K562 (cell line): ENCODE data around the gene GALNS. TPM values are rescaled to one million over a fixed set of nuclear protein-coding genes. Genes with fewer than 3 reads are reported as not detected.

Experiments
- CAMTA2 ChIP-seq: fragments of 250-450 bp; sonication (Bioruptor Pico); conservative IDR thresholded peaks from 2 replicates; pipeline ENCODE4 v1.5.1; 2022
- E2F1 ChIP-seq: sonication (generic); formaldehyde crosslinking; IDR thresholded peaks from 2 replicates; pipeline ENCODE4 v1.8.1; 2023; ENCODE audit warnings: mild to moderate bottlenecking, missing genetic modification reagents, moderate library complexity
- ETV5 ChIP-seq: sonication (generic); formaldehyde crosslinking; IDR thresholded peaks from 2 replicates; pipeline ENCODE4 v1.4.0; 2020; ENCODE audit warnings: low read depth, mild to moderate bottlenecking, missing genetic modification reagents
- FUS ChIP-seq: fragments of 200-400 bp; formaldehyde crosslinking; optimal IDR thresholded peaks from 2 replicates; pipeline ENCODE3; 2017; ENCODE audit warnings: low read depth, low read length
- HMGN3 ChIP-seq: IDR thresholded peaks from 2 replicates; pipeline ENCODE4 v1.6.1; 2011; ENCODE audit warnings: borderline replicate concordance, low read depth, mild to moderate bottlenecking, mixed read lengths, low read length; ENCODE audit not compliant: insufficient read length; ENCODE audit errors: extremely low read depth
- POLR2A ChIP-seq: fragments of 450-650 bp; conservative IDR thresholded peaks from 2 replicates; pipeline ENCODE4 v1.6.1; 2016
- POLR2AphosphoS2 ChIP-seq: IDR thresholded peaks from 2 replicates; pipeline ENCODE4 v1.6.1; 2012; ENCODE audit warnings: low read length, improper control_type of control experiment
- POLR2AphosphoS5 ChIP-seq: IDR thresholded peaks from 2 replicates; pipeline ENCODE4 v1.6.1; 2011; ENCODE audit warnings: mild to moderate bottlenecking, low read depth, low read length, moderate library complexity; ENCODE audit not compliant: control insufficient read depth, insufficient read depth
- POLR3A ChIP-seq: IDR thresholded peaks from 2 replicates; pipeline ENCODE4 v1.6.1; 2011; ENCODE audit warnings: borderline replicate concordance, mild to moderate bottlenecking, moderate library complexity; ENCODE audit not compliant: insufficient read length, insufficient read depth; ENCODE audit errors: extremely low read depth
- RBFOX2 ChIP-seq: fragments of 200-400 bp; formaldehyde crosslinking; IDR thresholded peaks from 2 replicates; pipeline ENCODE4 v1.6.1; 2017; ENCODE audit warnings: low read depth, mild to moderate bottlenecking, low read length, moderate library complexity
- SIN3A ChIP-seq, 2 experiments: fragments of 150-350 bp in 1 of 2; IDR thresholded peaks; 2 replicates each; pipeline ENCODE4 v1.6.1; 2011 to 2016; ENCODE audit warnings: borderline replicate concordance in 2 of 2, low read depth in 2 of 2, low read length in 2 of 2, mild to moderate bottlenecking in 2 of 2, moderate library complexity in 2 of 2; ENCODE audit not compliant: control insufficient read depth in 1 of 2
- SUPT5H ChIP-seq: fragments of 450-650 bp; IDR thresholded peaks from 2 replicates; pipeline ENCODE4 v1.6.1; 2016
- ZBED1 ChIP-seq: IDR thresholded peaks from 2 replicates; pipeline ENCODE4 v1.6.1; 2014
- ZFP1 ChIP-seq: fragments of 450-650 bp; formaldehyde crosslinking; IDR thresholded peaks from 2 replicates; pipeline ENCODE4 v1.4.0; 2020; ENCODE audit warnings: mild to moderate bottlenecking, mixed read lengths
- ZNF354B ChIP-seq: fragments of 250-450 bp; sonication (Bioruptor Pico); IDR thresholded peaks from 2 replicates; pipeline ENCODE4 v1.4.0; 2020
- polyA plus RNA-seq, 8 experiments: library from polyadenylated mRNA; depleted of rRNA in 4 of 8; stranded (reverse) in 5 of 8; unstranded in 3 of 8; fragments of >200 nt; fragmentation: Nextera tagmentation in 2 of 8; fragmentation: Illumina TruSeq in 1 of 8; extraction: Ambion mirVana in 2 of 8; extraction: Trizol in 1 of 8; gene quantifications; 2 replicates each; pipeline versions ENCODE4 v1.2.1 to v1.2.3, GENCODE V29; 2011 to 2014; ENCODE audit warnings: inconsistent platforms in 1 of 8, missing spikeins in 1 of 8
- total RNA-seq, 7 experiments: library from RNA; depleted of rRNA in 6 of 7; stranded (reverse); fragments of >200 nt in 6 of 7; fragmentation: Illumina TruSeq in 2 of 7; extraction: Trizol in 2 of 7; gene quantifications; 2 replicates each; pipeline versions ENCODE4 v1.2.1 to v1.2.3, GENCODE V29; 2011 to 2021; ENCODE audit warnings: low replicate concordance in 1 of 7

The GALNS gene
- total and polyA plus RNA-seq, 9 of the 15 experiments (the other 6 are each of a cell fraction or from before 2014, with no cell fraction given): 0.38 to 13.2 (median 4.3) TPM

- TF ChIP-seq HMGN3 (peak; percentile 58), ZBED1 (peak; percentile 74), POLR2A (peak; percentile 77), POLR2AphosphoS2 (peak; percentile 91), SUPT5H (peak; percentile 81), RBFOX2 (peak; percentile 89), POLR3A (no peak), POLR2AphosphoS5 (no peak; the same call in 1 of the 2 replicates), SIN3A (IDR thresholded peaks at IDR 0.05; ENCODE audit: borderline replicate concordance in 2 of 2, control insufficient read depth in 1 of 2, low read depth in 2 of 2, low read length in 2 of 2) (0 out of 4 replicates have a peak, but pooled peaks of 1 of the 2 experiments have one; percentile 17), FUS (no peak), ETV5 (CRISPR knock-in tag) (no peak), ZNF354B (no peak), ZFP1 (CRISPR knock-in tag) (no peak), CAMTA2 (no peak), E2F1 (CRISPR knock-in tag) (no peak)
Measured at GRCh38 chr16:88809676-88810165, 47.0 kb downstream of the GALNS start (continued).
